DMS53 treated with DMSO at 0.1 percent for 48 hours (cell line): ENCODE measurements around the gene ANKRD13A.
"Not testable (repeated sequence)": the region's sequence is repeated elsewhere in the genome, so short reads cannot be mapped to it uniquely, and the experiment has no call there.

Source experiments
- DNase-seq: peaks from one replicate; lab custom pipeline; 2025; ENCODE audit not compliant: unreplicated experiment; lab: John Stamatoyannopoulos, UW

The ANKRD13A gene

DNA sequence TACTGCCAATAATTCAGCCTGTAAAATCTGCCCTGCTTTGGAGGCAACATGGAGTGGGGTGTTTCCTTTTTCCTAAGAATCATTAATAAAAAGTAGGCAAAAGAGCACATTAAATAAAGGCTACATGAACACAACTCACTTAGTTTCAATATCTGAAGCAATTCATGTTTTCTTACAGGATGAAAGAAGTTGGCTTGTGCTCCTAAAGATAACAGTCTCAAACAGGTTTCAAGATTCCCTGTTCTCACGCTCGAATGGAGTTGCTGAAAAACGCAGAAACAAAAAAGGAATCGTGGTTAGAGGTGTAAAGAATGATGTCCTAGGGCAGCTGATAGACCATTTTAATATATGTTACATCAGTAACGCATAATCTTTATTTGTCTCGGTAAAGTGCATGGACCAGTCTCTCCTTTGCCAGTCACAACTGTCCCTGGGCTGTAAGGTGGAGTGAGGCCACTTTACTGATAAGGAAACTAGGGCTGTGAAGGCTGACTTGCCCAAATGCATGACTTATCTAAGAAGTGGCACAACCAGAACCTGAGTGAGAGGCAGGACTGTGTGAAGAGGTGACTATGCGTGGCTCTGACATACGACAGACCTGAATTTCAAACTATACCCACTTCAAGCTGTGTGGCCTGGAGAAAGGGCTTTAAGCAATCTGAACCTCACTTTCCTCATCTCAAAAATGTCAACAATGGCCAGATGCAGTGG lies 15.6 kb upstream of the ANKRD13A start:
- no peak for DNase-seq

DNA sequence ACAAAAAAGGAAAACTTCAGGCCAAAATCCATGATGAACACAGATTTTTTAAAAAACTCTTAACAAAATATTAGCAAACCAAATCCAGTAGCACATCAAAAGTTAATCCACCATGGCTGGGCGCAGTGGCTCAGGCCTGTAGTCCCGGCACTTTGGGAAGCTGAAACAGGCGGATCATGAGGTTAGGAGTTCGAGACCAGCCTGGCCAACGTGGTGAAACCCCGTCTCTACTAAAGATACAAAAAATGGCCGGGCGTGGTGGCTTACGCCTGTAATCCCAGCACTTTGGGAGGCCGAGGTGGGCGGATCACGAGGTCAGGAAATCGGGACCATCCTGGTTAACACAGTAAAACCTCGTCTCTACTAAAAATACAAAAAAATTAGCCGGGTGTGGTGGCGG lies 13.0 kb upstream of the ANKRD13A start:
- not testable (repeated sequence) for DNase-seq

DNA sequence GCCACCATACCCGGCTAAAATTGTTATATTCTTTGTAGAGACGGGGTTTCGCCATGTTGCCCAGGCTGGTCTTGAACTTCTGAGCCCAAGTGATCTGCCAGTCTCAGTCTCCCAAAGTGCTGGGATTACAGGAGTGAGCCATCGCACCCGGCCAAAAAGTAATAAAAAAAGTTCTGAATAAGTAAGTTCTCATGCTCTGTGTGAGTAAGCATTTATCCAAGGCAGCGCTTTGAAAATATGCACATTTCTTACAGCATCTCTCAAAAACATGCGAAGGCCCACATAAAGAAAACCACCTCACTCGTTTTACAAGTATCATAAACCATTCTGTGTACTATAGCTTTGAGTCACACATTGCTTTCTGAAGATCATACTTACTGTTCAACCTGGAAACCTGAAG lies 11.6 kb upstream of the ANKRD13A start:
- DNase-seq: no peak

DNA sequence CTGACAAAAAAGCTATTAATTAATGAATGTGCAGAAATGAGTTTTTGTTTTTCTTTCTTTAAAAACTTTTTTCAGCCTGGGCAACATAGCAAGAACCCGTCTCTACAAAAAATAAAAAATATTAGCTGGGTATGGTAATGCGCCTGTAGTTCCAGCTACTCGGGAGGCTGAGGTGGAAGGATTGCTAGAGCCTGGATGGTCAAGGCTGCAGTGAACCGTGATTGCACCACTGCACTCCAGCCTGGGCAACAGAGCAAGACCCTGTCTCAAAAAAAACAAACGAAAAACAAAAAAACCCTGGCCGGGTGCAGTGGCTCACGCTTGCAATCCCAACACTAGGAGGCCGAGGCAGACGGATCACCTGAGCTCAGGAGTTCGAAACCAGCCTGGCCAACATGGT lies 11.0 kb upstream of the ANKRD13A start:
- no peak for DNase-seq

DNA sequence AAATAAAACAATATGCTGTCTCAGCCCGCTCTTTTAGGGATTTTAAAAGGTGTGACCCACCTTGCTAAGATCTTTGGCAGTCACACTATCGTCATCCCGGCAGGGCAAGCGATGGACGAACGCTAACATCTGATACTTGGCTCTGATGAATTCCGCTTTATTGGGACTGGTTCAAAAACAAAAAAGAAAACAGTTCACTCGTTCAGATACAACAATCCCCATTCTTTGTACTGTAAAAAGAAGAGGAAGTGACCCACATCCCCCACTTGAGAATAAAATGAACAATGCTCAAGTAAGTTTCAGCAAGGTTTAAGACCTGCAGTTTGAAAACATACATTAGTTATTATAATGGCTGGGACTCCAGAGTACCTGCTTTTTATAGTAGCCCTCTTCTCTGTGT lies 10.3 kb upstream of the ANKRD13A start:
- no peak for DNase-seq

DNA sequence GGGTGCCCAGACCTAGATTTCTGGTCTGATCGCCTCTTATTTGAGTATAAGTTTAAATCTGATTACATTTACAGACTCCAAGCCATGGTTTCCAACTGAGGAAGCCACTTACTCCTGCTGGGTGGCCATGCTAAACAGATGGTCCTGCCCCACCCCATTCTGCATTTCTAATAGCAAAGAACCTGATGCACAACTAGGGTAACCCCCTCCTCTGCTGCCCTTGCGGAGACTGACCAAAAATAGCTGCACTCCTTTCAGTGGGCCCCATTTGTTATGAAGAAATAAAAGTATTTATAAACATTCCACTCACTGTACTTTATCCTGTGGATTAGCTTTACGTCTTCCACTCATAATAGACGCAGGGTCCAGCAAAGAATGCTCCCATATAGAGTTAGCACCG lies 9.8 kb upstream of the ANKRD13A start:
- no peak for DNase-seq

DNA sequence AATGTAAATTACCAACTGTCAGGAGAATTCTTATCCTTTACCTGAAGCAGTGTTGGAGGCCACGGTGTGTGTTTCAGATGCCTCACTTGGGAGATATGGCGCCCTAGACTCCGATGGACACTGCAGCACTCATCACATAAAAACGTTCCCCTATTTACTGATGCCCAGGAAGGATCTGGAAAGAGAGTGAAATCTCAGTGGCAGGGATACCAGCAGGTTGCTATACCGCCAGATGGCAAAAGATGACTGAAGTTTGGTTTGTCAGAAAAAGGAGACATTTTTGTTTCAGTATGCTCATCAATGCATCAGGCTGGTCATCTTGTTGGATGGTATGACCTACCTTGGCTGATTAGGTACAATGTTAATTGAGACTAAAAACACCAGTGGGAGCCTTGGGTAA lies 7.6 kb upstream of the ANKRD13A start:
- DNase-seq: no peak

DNA sequence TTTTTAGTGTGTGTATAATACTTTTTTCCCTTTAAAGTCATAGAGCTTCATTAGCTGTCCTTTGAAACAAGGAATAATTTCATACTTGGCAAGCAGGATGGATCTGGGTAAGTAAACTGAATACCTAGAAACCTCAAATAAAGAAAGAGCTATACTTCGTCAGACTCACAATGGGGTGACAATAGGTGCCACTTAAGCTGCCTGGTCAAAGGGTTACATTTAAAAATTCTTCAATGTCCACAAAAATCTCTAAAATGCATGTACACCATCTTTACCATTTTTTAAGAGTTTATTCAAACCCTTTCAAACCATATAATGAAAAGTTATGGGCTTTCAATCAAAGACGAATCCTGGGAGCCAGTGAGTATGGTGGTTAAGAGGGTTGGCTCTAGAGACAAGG lies 6.1 kb upstream of the ANKRD13A start:
- DNase-seq: no peak

DNA sequence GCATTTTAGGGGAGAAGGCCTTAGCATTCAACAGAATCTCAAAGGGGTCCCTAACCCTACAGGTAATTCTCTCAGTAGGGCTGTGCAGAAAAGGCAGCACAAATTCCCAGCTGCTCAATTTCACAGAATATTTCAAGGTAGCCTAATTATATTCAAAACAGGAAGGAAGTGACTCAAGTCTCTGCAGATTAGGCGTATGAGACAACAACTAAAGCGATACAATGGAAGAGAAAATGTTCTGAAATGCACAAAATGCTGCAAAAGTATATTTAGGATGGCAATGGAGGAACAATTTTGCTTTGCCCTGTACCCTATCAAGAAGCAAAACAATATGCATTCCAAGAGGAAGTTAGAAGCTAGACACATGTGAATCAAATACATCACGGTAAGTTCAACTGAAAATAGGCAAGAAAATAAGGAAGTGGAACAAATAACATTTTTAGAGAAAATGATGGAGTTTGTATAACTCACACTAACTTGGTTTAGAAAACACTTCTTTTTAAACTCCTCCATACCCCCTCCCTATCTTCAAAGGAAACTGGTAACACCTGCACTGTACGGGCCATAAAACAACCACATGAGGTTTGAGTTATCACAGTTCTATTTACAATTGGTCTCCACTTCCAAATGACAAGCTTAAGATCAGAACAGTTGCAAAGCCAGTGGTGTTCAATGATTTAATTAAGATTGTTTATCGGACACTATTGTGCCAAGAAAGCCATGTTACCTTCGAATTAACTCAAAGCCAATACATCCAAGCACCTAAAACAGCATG lies 4.6 kb upstream of the ANKRD13A start:
- no peak for DNase-seq

DNA sequence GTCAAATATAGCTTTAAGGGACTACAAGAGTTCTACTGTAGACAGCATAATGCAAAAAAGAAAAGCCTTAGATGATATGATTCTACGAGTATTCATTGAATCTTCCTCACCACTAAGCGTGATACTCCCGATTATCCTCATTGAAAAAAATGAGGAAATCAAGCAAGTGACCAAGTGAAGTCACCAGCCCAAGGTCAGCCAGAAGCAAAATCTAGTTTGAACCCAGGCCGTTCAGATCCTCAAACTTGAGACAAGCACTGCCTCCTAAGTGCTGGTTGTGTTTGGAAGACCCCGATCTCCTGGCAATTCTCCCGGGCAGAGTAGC lies 3.9 kb upstream of the ANKRD13A start:
- no peak for DNase-seq

DNA sequence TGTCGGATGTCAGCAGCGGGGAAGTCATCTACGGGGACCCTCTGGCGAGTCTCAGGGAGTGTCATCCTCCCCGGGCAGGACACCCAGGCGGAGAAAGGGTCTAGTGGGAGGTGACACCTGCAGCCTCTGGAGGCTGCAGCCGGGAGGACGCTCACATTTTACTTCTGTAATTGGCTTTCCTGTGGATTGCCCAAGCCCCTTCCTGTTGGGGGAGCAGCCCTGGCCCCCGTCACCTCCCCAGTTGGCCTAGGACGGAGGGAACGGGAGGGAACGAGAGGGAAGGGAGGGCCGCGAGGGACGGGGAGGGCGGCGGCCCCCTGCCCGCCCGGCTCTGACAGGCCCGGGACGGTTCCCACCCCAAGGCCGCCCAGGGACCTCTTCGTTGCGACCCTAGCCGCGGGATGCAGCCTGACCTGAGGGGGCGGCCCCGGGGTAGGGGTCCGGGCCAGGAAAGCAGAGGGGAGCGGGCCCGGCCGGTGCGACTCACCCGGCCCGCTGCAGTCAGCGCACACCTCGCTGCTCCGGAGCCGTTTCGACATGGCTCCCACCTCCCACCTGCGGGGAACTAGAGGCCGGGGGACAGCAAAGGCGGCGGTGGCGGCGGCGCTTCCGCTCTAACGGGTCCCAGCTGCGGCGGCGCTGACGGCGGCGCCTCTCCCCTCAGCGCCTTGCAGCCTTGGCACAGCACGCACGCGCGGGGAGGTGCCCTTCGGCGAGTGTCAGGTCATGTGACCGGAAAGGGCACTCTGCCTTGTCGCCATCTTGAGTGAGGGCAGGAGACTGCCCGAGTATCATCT lies 3.3 kb upstream of the ANKRD13A start, which contains the start of gene GIT2:
Gene GIT2, minus strand, starts transcription at position 683 of the 797 bp plus-strand sequence. Its CDS starts 144 bp downstream, at position 539.
- peak; percentile 95 for DNase-seq

DNA sequence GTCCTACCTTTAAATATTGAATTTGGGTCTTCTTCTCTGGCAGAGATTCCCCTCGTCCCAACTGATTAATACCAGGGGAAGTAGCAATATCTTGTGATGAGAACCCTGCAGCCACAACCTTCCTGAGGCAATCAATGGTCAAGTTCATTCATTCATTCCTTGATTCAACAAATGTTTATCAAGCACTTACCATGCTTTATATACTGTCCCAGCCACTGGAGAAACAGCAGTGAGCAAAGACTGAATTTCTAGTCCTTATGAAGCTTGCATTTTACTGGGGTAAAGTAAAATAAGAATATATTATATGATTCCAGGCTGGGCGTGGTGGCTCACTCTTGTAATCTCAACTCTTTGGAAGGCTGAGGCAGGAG lies 2.8 kb upstream of the ANKRD13A start:
- DNase-seq: no peak

DNA sequence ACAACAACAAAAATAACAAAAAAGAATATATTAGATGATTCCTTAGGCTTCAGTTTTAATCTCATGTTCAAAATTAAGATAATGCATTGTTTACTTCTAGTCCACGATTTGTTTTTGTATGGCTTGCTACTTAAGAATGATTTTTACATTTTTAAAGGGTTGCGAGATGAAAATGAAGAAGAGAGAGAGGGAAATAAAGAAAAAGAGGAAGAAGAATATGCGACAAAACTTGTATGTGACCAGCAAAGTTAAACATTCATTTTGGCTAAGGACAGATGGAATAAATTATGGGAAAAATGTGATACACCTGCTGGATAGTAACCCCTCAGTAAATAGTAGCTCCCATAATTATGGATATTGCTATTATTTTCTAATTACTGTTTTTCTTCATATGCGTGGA lies 1.8 kb upstream of the ANKRD13A start:
- no peak for DNase-seq

DNA sequence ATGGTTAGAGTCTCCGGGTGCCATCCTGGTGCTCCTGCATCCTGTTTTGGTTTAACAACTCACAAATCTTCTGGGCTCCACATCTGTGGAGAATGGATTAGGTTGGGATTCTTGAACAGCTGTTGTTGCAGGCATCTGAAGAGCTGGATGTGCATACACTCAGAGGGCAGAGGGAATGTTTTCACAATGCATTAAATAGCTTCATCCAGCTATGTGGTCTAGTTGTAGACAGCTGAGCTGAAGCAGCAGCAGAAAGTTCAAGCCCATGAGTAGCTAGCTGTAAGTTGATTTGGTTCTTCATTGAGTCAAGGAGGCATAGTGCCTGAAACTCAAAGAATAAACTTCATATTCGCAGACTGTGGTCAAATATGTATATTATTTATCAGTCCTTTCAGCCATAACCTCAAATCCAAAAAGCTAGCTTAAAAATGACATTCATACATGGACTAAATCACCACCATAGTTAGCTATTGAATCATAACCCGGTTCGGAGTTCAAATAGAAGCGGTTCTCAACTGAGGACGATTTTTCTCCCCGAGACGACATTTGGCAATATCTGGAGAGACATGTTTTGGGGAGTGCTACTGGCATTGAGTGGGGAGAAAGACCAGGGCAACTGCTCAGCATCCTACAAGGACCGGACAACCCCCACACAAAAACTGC lies 858 bp upstream of the ANKRD13A start:
- no peak for DNase-seq

DNA sequence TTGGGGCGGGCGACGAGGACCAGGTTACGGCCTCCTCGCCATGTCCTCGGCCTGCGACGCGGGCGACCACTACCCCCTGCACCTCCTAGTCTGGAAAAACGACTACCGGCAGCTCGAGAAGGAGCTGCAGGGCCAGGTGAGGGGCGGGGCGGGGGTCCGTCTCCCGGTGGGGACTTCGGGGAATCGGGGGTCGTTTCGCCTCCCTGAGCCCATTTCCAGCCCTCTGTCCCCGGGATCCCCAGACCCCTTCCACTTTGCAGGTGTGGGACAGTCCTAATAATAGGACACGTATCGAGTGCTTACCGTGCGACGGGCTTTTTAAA lies 380 bp downstream of the ANKRD13A start:
- no peak for DNase-seq

DNA sequence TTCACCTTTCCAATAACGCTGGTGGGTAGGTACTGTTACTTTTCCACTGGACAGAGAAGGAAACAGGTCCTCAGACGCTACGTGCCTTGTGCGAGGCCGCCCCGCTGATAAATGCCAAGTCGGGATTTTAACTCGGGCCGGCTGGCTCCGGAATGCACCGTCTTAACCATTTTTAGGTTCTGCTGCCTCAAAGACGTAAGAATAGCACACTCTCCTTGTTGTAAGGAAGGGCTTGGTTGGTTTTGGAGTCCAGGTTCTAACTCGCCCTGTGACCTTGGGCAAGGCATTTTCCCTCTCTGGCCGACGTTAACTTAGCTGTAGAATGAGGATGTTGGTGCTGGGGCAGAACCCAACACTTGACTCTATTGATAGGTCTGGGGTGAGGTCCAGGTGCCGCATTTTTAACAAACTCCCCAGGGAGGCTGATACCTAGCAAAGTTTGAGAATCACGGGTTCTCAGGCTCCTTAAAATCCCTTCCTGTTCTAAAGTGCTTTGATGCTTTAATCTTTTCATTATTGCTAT lies 814 bp downstream of the ANKRD13A start:
- DNase-seq: peak; percentile 10

DNA sequence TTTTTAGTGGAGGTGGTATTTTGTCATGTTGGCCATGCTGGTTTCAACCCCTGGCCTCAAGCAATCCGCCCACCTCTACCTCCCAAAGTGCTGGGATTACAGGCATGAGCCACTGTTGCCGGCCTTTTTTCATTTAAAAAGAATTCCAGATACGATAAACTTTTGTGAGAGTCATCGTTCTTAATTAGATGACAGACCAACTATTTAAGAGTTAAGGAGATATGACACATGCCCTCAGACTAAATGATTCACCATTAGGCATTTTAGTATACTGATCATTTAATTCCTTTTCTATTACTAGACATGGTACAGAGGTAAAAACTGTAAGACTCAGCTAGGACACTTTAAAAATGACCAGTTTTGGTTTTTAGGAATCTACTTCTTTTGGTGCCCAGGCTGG lies 2.4 kb downstream of the ANKRD13A start:
- DNase-seq: no peak

DNA sequence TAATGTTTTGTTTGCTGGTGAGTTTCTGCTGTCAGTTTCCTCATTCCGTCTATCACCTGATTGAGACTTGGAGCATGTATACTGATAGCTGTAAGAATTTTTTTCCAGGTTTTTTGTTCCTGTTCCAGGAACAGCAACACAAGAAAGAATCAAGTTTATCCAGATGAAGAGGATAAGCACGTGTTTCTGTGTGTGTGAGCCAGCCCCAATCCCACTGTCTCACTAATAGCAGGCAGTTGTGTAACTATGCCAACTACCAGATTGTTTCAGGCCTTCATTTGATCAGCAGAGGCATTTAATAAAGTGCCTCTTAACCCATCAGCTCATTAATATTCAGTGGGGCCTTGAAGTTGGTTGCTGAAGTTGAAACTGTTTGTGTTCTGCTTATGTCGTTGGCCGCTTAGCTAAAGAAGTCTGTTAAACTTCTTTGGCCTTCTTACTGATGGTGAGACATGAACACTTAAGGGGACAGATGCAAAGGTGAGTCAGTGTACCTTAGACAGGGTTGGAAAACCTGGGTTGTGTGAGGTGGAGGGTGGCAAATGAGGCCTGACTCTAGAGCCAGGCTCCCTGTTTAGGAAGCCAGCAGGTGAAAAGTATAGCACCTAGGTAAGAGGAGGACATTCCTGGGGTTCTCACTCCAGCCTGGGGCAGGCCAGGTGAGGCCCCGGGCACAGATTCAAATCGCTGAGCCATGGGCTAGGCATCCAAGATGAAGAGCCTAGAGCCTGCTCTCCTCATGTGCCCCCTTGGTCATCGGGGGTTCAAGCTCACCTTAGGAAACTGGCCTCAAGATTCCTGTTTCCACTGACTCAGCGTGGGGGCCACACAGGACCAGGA lies 3.7 kb downstream of the ANKRD13A start:
- no peak for DNase-seq

DNA sequence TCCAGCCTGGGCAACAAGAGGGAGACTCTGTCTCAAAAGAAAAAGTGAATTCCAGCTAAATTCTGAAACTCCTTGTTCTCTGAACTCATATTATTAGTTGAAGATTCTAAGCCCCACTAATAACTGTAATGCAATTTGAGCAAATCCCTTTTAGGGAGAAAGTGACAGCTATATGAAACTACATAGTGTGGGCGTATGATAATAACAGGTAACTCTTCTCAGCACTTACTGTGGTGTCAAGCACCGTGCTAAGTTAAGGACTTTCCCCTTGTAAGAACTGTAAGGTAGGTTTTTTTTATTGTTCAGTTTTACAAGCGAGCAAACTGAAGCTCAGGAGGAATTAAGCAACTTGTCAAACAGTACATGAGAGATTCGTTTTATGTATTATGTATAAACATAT lies 5.4 kb downstream of the ANKRD13A start:
- no peak for DNase-seq

DNA sequence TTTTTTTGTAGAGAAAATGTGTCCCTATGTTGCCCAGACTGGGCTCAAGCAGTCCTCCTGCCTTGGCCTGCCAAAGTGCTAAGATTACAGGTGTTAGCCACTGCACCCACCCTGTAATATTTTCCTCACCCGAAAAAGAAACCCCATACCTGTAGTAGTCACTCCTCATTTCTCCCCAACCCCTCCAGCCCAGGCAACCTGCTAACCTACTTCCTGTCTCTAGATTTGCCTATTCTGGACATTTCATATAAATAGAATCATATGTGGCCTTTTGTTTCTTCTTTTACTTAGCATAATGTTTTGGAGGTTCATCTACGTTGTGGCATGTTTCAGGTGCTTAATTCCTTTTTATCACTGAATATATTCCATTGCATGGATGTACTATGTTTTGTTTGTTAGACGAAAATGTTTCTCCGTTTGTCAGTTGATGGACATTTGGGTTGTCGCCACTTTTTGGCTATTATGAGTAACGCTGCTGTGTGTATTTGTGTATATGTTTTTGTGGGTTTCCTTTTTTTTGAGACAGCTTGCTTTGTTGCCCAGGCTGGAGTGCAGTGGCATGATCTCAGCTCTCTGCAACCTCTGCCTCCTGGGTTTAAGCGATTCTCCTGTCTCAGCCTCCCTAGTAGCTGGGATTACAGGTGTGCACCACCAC lies 6.2 kb downstream of the ANKRD13A start:
- DNase-seq: no peak
